ENCODE measurements around the gene ZNF600. TPM values are rescaled to one million over a fixed set of nuclear protein-coding genes. Genes with fewer than 3 reads are reported as not detected.

Gene ZNF600
- 3.0 and 3.7 TPM in 2 replicates for total RNA-seq

GRCh38 chr19:52786464-52787354 lies at the start of gene ZNF600:
Gene ZNF600, minus strand, starts transcription at chr19:52786791. Its CDS starts 7,903 bp downstream, at chr19:52778888.

GRCh38 chr19:52821204-52821960 lies 34.8 kb upstream of the ZNF600 start, which contains the start of gene ZNF28:
Gene ZNF28, minus strand, starts transcription at chr19:52821633. Its CDS starts 3,675 bp downstream, at chr19:52817958.

DNA sequence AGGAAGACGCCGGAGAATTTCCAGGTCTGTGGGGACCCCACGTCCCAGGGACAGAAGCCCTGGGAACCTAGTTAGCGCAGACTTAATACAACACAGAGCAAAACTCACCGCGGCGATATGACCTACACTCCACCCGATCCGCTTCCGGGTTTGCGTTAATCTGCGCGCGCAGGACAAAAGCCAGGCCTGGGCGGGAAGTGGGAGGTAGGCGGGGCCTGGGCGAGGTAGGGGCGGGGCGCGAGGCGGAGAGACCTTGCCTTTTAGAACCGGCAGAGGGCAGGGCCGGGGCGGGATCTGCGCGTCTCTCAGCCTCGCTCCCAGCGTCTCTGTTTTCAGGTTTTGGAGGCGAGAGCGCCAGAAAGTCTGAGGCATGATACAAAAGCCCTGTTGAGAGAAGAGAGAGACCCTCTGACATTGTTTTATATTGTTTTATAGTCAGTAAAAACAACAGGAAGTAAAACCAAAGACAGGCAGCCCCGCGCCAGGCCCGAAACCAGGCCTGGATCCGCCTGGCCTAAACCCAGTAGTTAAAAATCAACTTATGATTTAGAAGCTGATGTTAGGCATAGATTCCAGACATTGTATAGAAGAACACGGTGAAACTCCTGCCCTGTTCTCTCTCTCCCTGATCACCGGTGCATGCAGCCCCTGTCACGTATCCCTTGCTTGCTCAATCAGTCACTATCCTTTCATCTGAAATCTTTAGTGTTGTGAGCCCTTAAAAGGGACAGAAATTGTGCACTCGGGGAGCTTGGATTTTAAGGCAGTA lies 51.5 kb downstream of the ZNF600 start, which contains the start of gene ZNF611:
ZNF611 (minus strand) TSS at position 152 of the 769 bp plus-strand sequence. CDS start 19,150 bp downstream, outside the sequence.

Other genes starting within 250 kb of the ZNF600 start
- 16.0 and 18.3 TPM in 2 replicates for gene ZNF701, start 216.5 kb downstream of the ZNF600 start, total RNA-seq
- gene ZNF83, start 148.4 kb downstream of the ZNF600 start, total RNA-seq, result 65.3 and 81.8 TPM in 2 replicates
- gene ZNF611, start 51.7 kb downstream of the ZNF600 start, total RNA-seq, result 14.6 and 19.5 TPM in 2 replicates
- gene ZNF28, start 34.8 kb upstream of the ZNF600 start, total RNA-seq, result 16.9 and 24.8 TPM in 2 replicates
- gene ZNF468, start 70.8 kb upstream of the ZNF600 start, total RNA-seq, result 25.6 and 27.6 TPM in 2 replicates
- gene ZNF320, start 110.8 kb upstream of the ZNF600 start, total RNA-seq, result 16.0 and 24.2 TPM in 2 replicates
- gene ZNF888, start 136.6 kb upstream of the ZNF600 start, total RNA-seq, result 4.2 and 6.6 TPM in 2 replicates
- gene ZNF816, start 176.1 kb upstream of the ZNF600 start, total RNA-seq, result 12.6 and 18.1 TPM in 2 replicates
- gene ERVV-1, start 227.1 kb upstream of the ZNF600 start, total RNA-seq, result 0.14 TPM in 1 of 2 replicates, not detected in the other

Measured in smooth muscle cell of the umbilical artery (primary cell).